Karpas-422 (cell line): Measurements from ENCODE around the gene LIX1L. TPM values are rescaled to one million over a fixed set of nuclear protein-coding genes. Genes with fewer than 3 reads are reported as not detected.

Experiments used
- DNase-seq: peaks from one replicate; pipeline ENCODE4 v3.0.0-alpha.2; 2015
- H2AFZ ChIP-seq: fragments of 200-600 bp; sonication (generic); 2 replicates; pipeline ENCODE4 v1.6.1; 2014; ENCODE audit warnings: antibody characterized with exemption, low read length, mixed read lengths
- H3K27ac ChIP-seq: fragments of 200-600 bp; sonication (generic); 2 replicates; pipeline ENCODE4 v1.5.1; 2014; ENCODE audit warnings: mild to moderate bottlenecking, low read length, moderate library complexity
- H3K27me3 ChIP-seq: fragments of 200-600 bp; sonication (generic); 2 replicates; pipeline ENCODE4 v1.6.1; 2014; ENCODE audit warnings: low read length, mixed read lengths
- H3K36me3 ChIP-seq: fragments of 200-600 bp; sonication (generic); 2 replicates; pipeline ENCODE4 v1.6.1; 2014; ENCODE audit warnings: low read length, mixed read lengths; ENCODE audit not compliant: insufficient read depth
- H3K4me1 ChIP-seq: fragments of 200-600 bp; sonication (generic); 2 replicates; pipeline ENCODE4 v1.6.1; 2014; ENCODE audit warnings: mild to moderate bottlenecking, low read length, mixed read lengths
- H3K4me2 ChIP-seq: fragments of 200-600 bp; sonication (generic); 2 replicates; pipeline ENCODE4 v1.6.1; 2014; ENCODE audit warnings: low read length, low read depth, mild to moderate bottlenecking; ENCODE audit not compliant: poor library complexity, severe bottlenecking
- H3K4me3 ChIP-seq: fragments of 200-600 bp; sonication (generic); 2 replicates; pipeline ENCODE4 v1.5.1; 2014; ENCODE audit warnings: mild to moderate bottlenecking, antibody characterized with exemption, low read length, mixed read lengths
- H3K79me2 ChIP-seq: fragments of 200-600 bp; sonication (generic); 2 replicates; pipeline ENCODE4 v1.6.1; 2014; ENCODE audit warnings: mild to moderate bottlenecking, low read length, mixed read lengths
- H3K9ac ChIP-seq: fragments of 200-600 bp; sonication (generic); 2 replicates; pipeline ENCODE4 v1.6.0; 2014; ENCODE audit warnings: low read length
- H3K9me2 ChIP-seq: fragments of 200-600 bp; sonication (generic), shearing (Covaris generic); replicated peaks from 2 replicates; pipeline ENCODE4 v1.6.0; 2014; ENCODE audit warnings: mild to moderate bottlenecking, low read length, moderate library complexity; ENCODE audit not compliant: insufficient read depth
- H3K9me3 ChIP-seq: fragments of 300-700, 200-600 bp; sonication (generic); 2 replicates; pipeline ENCODE4 v1.6.1; 2014; ENCODE audit warnings: low read length, mixed read lengths
- H4K20me1 ChIP-seq: fragments of 200-600 bp; sonication (generic); 2 replicates; pipeline ENCODE4 v1.6.1; 2014; ENCODE audit warnings: mild to moderate bottlenecking, antibody characterized with exemption, low read length, low read depth; ENCODE audit not compliant: insufficient read depth
- total RNA-seq: library from RNA; depleted of rRNA; stranded (reverse); fragments of >200 nt; shearing (Covaris generic); gene quantifications from 2 replicates; pipeline ENCODE4 v1.2.3, GENCODE V29; 2014; ENCODE audit warnings: low replicate concordance

LIX1L gene
- total RNA-seq, 1 experiment from 2014 or later = 49.4 TPM

DNA sequence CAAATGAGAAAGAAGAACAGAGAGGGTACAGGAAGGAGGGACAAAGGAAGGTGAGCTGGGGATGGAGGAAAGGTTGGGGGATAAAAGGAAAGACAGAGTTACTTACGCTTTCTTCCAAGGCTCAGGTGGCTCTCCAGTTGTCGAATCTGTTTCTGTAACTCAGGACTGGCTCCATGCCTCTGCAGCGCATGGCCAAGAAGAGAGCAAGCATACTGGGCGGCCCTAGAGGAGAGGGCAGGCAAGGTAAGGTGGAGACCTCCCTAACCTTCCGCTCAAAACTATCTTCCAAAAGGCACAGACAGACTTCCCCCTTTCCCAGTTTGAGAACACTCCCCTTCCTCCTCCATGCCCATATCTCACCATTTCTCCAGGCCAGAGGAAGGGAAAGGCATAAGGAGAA is 40.2 kb downstream of the LIX1L start:
- Histone ChIP-seq H3K4me2 (peak overlapping the region; percentile 92), H3K4me3 (peak overlapping the region; percentile 77), H3K9me2 (no peaks in the 10 kb centered on the region), H3K9ac (peak overlapping the region; percentile 93), H3K36me3 (peaks cover 11% of the 10 kb centered on the region; the same call in 1 of the 2 replicates), H4K20me1 (no peaks in the 10 kb centered on the region), H2AFZ (no peak overlapping the region), H3K9me3 (no peaks in the 10 kb centered on the region), H3K27me3 (no peaks in the 10 kb centered on the region), H3K27ac (peak overlapping the region; percentile 72), H3K4me1 (peaks cover 25% of the 10 kb centered on the region), H3K79me2 (peaks cover 21% of the 10 kb centered on the region)
- peak; percentile 53 for DNase-seq

DNA sequence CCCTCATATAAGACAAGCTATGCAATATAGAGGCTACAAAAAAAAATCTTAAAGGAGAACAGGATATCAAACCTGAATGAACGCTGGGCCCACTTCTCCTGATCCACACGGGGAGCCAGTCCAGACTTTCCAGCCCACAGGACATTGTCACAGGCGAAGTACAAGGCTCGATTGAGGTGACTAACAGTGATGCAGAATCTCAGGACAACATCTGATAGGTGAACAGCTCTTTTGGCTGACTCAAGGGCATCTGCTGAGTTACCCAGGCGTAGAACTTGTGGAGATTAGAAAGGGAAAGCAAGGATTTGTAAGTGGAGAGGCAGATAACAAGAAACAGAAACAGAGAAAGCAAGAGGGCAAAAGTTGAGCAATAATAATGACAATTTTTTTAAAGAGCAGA is 41.1 kb downstream of the LIX1L start:
- Histone ChIP-seq H3K79me2 (peaks cover 21% of the 10 kb centered on the region), H3K4me3 (peak overlapping the region; percentile 14; the same call in 1 of the 2 replicates), H3K9me2 (no peaks in the 10 kb centered on the region), H3K9me3 (no peaks in the 10 kb centered on the region), H3K9ac (0 out of 2 replicates have a peak overlapping the region, but pooled peaks have one; percentile 12), H2AFZ (no peak overlapping the region), H3K4me1 (peaks cover 25% of the 10 kb centered on the region), H3K27me3 (no peaks in the 10 kb centered on the region), H3K27ac (no peak overlapping the region), H3K36me3 (peaks cover 11% of the 10 kb centered on the region; the same call in 1 of the 2 replicates), H3K4me2 (peak overlapping the region; percentile 92), H4K20me1 (no peaks in the 10 kb centered on the region)
- DNase-seq = no peak

DNA sequence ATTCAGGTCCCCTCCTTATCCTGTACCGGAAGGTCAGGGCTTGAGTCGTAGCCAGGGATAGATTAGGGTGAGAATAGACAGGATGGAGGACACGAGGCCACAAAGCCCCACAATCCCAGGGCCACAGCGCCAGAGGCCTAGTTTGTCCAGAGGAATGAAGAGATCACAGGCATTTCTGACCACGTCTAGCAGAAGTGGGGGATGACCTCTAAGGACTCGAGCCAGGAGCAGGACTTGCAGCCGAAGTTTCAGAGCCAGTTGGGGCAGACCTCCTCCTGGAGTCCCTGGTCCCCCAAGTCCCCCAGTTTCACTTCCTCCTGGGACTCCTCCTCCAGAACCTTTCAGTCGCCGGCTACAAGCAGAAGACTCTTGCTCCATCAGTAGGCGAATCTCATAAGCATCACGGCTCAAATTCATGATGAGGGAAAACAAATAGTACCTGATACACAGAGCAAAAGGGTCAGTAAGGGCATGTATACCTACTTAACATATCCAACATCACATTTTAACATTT is 45.6 kb downstream of the LIX1L start:
- DNase-seq = no peak

DNA sequence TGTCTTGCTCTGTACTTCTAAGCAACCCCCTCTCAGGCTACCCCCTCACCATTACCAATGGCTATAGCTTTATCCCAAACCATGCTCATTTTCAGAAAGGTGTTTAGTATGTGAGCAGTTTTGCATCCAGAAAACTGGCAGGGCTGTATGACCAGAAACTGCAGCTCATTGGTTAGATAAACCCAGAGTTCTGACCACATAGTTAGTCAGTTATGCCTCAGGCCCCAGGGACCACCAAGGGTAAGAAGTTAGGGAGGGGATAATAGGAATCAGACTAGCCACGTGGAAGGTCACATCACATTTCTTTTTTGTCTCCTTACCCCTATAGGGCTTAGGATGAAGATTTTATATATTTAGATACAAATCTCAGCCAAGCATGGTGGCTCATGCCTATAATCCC is 49.2 kb downstream of the LIX1L start:
- Histone ChIP-seq H2AFZ (no peak overlapping the region), H3K27ac (no peak overlapping the region), H3K27me3 (no peaks in the 10 kb centered on the region), H3K9me2 (no peaks in the 10 kb centered on the region), H3K36me3 (peaks cover 5% of the 10 kb centered on the region; the same call in 1 of the 2 replicates), H3K9ac (no peak overlapping the region), H4K20me1 (no peaks in the 10 kb centered on the region), H3K4me1 (no peaks in the 10 kb centered on the region), H3K79me2 (no peaks in the 10 kb centered on the region), H3K9me3 (no peaks in the 10 kb centered on the region), H3K4me3 (no peak overlapping the region), H3K4me2 (no peak overlapping the region)
- DNase-seq = no peak

More for the DNA sequence above, 45.6 kb downstream of the LIX1L start:
- Histone ChIP-seq H3K36me3 (peaks cover 17% of the 10 kb centered on the region; the same call in 1 of the 2 replicates), H3K9me2 (no peaks in the 10 kb centered on the region), H4K20me1 (no peaks in the 10 kb centered on the region), H3K4me1 (peaks cover 7% of the 10 kb centered on the region), H3K9ac (no peak overlapping the region), H2AFZ (no peak overlapping the region), H3K79me2 (peaks cover 9% of the 10 kb centered on the region; the same call in 1 of the 2 replicates), H3K27ac (no peak overlapping the region), H3K27me3 (no peaks in the 10 kb centered on the region), H3K4me2 (no peak overlapping the region), H3K9me3 (no peaks in the 10 kb centered on the region), H3K4me3 (no peak overlapping the region)

DNA sequence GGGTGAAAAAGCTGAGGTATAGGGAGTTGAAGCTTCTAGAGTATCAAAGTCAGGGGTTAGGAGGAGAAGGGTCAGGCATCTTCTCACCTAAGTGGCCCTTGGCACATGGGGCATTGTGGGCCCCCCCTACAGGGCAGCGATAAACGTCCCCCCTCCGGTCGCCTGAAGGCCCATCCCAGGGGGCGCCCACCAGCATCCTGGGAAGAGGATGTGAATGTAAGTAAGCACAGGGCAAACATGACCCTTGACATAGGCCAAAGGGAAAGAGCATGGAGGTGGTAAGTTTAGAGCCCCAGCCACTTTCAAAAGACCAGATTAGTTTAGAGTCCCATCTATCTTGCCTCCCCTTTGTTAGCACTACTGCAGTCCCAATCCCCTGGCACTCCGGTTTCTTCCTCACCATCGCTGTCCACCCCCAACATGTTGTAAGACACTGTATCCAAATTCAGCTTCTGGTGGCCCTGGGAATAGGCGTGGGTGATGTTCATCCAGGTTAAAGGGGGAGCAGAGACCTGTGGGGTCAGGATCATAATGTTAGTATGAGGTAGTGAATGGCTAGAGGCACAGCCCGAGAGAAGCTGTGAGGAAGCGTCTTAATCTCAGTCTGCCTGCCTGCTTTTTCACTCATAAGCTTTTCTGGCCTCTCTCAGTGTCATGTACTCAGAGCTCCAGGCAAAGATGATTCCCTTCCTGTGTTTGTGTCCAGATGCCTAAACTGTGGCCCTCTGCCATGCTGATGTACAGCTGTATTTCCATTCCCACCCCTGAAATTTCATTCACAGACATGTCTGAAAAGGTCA is 50.7 kb downstream of the LIX1L start:
- Histone ChIP-seq H3K4me1 (no peaks in the 10 kb centered on the region), H3K27me3 (no peaks in the 10 kb centered on the region), H4K20me1 (no peaks in the 10 kb centered on the region), H2AFZ (no peak overlapping the region), H3K27ac (no peak overlapping the region), H3K79me2 (no peaks in the 10 kb centered on the region), H3K9ac (no peak overlapping the region), H3K36me3 (peaks cover 5% of the 10 kb centered on the region; the same call in 1 of the 2 replicates), H3K9me2 (no peaks in the 10 kb centered on the region), H3K4me2 (no peak overlapping the region), H3K4me3 (no peak overlapping the region), H3K9me3 (no peaks in the 10 kb centered on the region)
- DNase-seq = no peak

DNA sequence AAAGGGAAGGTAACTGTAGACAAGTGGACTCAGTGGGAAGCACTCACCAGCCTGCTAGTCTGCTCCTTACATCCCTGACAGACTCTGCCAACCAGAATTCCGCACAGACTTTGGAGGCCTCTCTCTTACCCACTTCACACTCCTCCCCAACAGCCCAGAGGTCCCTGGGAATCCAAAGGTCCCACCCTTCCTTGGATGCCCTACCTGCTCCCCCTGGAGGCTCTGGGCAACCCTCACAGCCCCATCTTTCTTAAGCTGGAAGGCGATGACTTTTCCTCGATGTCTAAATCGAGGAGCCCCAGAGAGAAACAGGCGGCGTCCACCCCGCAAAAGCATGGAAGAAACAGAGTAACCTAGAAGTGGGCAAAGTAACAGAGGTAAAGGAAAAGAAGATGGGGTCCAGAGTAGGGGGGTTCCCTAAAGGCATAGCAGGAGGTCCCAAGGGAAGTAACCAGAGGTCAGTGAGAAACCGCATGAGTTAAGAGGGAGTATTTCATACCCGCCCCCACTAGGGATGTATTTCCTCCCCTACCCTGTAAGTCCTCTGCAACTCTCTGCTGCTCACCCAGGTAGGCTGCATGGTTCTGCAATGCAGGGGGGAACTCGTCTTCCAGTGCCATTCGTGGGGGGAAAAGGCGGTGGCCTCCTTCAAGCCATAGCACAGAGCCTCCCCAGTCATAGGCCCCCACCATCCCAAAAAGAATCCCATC is 56.4 kb downstream of the LIX1L start:
- Histone ChIP-seq H3K9me2 (no peaks in the 10 kb centered on the region), H3K4me3 (no peak overlapping the region), H3K4me2 (no peak overlapping the region), H4K20me1 (no peaks in the 10 kb centered on the region), H3K9ac (no peak overlapping the region), H3K79me2 (no peaks in the 10 kb centered on the region), H3K27ac (no peak overlapping the region), H3K27me3 (no peaks in the 10 kb centered on the region), H3K36me3 (no peaks in the 10 kb centered on the region), H3K9me3 (no peaks in the 10 kb centered on the region), H3K4me1 (no peaks in the 10 kb centered on the region), H2AFZ (no peak overlapping the region)
- no peak for DNase-seq

DNA sequence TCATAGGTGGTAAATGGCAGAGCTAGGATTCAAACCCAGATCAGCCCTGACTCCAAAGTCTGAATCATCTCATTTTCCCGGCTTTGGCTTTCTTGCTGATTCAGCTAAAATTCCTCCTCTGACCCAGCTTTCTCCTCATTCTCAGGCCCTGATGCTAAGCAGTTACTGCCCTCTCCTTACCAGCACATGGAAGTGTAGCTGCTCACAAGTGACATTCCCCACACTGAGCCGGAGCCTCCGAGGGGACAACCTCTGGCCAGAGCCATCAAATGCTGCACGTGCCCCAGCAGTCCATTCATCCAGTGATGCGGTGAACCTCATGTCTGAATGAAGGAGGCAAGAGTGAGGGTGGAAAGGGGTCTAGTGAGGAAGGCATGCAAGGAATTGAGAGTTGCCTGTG is 59.1 kb downstream of the LIX1L start:
- Histone ChIP-seq H3K9ac (no peak overlapping the region), H4K20me1 (no peaks in the 10 kb centered on the region), H2AFZ (no peak overlapping the region), H3K79me2 (no peaks in the 10 kb centered on the region), H3K9me3 (no peaks in the 10 kb centered on the region), H3K36me3 (no peaks in the 10 kb centered on the region), H3K4me3 (no peak overlapping the region), H3K9me2 (no peaks in the 10 kb centered on the region), H3K4me1 (no peaks in the 10 kb centered on the region), H3K27ac (no peak overlapping the region), H3K27me3 (no peaks in the 10 kb centered on the region), H3K4me2 (no peak overlapping the region)
- no peak for DNase-seq

DNA sequence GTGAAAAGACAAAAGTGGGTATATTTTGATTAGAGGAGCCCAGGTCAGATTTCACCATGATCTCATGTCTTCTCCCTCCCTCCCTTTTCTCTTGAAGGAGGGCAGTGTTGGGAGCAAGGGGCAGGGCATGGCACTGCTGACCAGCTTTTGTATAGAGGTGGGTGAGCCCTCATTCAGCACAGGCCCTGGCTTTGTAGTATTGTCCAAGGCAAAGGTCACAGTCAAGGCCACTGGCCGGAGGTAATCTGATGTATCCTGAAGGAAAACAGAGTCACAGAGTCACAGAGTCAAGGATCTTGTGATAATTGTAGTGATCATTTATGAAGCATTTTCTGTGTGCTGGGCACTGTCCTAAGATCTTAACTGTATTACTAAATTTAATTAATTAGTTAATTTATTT is 59.8 kb downstream of the LIX1L start:
- H3K9me3 ChIP-seq = no peaks in the 10 kb centered on the region
- H4K20me1 ChIP-seq = no peaks in the 10 kb centered on the region
- H3K27me3 ChIP-seq = no peaks in the 10 kb centered on the region
- H3K36me3 ChIP-seq = no peaks in the 10 kb centered on the region
- H3K9me2 ChIP-seq = no peaks in the 10 kb centered on the region
- H3K4me2 ChIP-seq = no peak overlapping the region
- H3K4me1 ChIP-seq = no peaks in the 10 kb centered on the region
- DNase-seq = no peak
- no peaks in the 10 kb centered on the region for H3K79me2 ChIP-seq
- H2AFZ ChIP-seq = no peak overlapping the region
- no peak overlapping the region for H3K9ac ChIP-seq
- H3K4me3 ChIP-seq = no peak overlapping the region
- no peak overlapping the region for H3K27ac ChIP-seq
